ENCODE measurements around the gene TREML2.
"Not testable (repeated sequence)": the region's sequence is repeated elsewhere in the genome, so short reads cannot be mapped to it uniquely, and the experiment has no call there.

TREML2 gene, protein sequence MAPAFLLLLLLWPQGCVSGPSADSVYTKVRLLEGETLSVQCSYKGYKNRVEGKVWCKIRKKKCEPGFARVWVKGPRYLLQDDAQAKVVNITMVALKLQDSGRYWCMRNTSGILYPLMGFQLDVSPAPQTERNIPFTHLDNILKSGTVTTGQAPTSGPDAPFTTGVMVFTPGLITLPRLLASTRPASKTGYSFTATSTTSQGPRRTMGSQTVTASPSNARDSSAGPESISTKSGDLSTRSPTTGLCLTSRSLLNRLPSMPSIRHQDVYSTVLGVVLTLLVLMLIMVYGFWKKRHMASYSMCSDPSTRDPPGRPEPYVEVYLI

DNA sequence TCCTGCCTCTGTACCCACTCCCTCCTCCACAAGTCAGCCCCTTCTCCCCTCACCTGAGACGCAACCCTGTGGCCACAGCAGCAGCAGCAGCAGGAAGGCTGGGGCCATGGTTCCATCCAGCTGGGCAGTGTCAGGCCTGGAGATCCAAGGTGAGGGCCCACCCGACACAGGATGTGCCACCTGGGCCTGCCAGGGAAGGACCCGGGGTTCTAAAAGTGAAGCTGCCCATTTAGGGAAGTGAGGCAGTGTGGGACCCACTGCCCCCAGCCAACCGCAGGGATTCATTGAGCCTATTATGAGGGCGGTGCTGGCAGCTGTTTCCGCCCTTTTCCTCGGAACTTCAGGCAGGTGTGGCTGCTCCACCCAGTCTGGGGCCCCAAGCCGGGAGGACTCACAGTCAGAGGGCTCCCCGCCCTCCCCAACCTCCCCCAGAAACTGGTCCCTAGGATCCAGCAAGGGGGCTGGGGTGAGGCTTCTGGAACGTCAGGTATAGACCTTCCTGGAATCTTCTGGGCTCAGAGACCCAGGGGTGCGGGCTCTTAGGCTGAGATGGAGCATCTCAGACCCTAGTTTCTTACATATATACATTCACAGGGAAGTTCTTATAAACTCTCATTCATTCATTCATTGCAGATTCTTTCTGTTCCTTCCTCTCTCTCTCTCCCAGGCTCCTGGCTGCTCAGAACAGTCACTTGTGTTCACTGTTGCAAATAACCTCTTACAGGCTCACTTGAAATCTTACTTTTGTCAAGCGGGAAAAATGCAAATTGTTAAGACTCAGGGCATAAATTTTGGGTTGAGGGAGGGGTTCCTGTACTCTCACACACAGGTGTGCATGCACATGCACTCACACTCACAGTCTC, at the start of gene TREML2:
TREML2 (minus strand) TSS at position 249 of the 863 bp plus-strand sequence; CDS start at position 108, 141 bp downstream.
- FAIRE-seq (no peak), DNase-seq (ENCODE audit: insufficient read length, low spot score) (no peak)
- TF ChIP-seq POLR2A (IDR thresholded peaks at IDR 0.05; ENCODE audit: low read depth, low read length) = no peak

DNA sequence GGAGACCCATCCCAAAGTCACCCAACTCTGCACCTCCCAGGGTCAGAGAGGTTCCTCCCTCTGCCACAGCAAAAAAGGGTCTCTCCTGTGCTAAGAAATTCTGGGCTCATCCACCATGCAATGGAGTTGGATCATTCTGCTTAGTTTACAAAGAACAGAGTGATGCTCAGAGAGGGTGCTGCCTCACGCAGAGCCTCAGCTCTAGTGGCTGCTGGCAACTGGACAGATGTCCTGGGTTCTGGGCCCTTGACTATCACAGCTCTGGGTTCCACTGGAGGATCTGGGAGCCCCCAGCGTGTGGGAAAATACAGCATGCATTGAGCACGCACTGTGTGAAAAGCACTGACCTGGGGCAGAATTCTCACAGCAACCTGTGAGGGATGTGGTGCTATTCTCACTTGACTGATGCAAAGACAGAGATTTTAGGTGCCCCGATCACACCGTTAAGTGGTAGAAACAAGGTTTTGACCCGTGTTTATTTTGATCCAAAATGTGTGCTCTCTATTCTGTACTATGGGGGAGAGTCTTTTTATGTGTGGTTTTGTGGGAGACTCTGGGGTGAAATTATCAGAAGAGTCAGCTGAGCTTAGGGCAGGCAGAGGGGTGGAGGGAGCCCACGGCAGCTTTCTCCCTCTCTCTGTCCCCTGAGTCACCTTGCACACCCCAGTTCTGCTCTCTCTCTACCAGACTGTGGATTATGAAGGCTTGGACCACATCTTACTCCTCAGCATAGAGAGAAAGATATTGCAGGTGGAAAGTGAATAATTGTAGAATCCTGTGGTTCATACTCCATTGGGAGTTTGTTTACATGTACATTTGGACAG, 47.1 kb upstream of the TREML2 start:
- no peak for TF ChIP-seq POLR2A (IDR thresholded peaks at IDR 0.05; ENCODE audit: low read depth, low read length)
- FAIRE-seq = no peak
- no peak for DNase-seq (ENCODE audit: insufficient read length, low spot score)

DNA sequence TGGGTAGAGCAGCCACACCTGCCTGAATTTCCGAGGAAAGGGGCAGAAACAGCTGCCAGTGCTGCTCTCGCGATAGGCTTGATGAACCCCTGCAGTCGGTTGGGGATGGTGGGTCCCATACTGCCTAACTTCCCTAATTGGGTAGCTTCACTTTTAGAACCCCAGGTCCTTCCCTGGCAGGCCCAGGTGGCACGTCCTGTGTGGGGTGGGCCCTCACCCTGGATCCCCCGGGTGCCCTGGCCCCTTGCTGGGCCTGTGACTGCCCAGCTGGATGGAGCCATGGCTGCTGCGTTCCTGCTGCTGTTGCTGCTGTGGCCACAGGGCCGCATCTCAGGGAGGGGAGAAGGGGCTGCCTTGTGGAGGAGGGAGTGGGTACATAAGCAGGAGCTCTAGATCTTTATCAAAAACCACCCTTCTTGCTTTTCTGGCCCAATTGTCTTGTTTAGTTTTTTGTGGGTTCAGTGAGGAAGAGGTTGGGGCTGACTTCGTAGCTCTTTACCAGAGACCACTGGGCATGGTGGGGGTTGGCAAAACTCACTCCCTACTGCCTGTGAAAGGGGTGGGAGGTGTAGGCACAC, 46.4 kb upstream of the TREML2 start:
- no peak for TF ChIP-seq POLR2A (IDR thresholded peaks at IDR 0.05; ENCODE audit: low read depth, low read length)
- FAIRE-seq (no peak), DNase-seq (ENCODE audit: insufficient read length, low spot score) (no peak)

DNA sequence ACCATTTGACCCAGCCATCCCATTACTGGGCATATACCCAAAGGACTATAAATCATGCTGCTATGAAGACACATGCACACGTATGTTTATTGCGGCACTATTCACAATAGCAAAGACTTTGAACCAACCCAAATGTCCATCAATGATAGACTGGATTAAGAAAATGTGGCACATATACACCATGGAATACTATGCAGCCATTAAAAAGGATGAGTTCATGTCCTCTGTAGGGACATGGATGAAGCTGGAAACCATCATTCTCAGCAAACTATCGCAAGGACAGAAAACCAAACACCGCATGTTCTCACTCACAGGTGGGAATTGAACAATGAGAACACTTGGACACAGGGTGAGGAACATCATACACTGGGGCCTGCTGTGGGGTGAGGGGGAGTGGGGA, 45.6 kb upstream of the TREML2 start:
- not testable (repeated sequence) for DNase-seq (ENCODE audit: insufficient read length, low spot score); FAIRE-seq

DNA sequence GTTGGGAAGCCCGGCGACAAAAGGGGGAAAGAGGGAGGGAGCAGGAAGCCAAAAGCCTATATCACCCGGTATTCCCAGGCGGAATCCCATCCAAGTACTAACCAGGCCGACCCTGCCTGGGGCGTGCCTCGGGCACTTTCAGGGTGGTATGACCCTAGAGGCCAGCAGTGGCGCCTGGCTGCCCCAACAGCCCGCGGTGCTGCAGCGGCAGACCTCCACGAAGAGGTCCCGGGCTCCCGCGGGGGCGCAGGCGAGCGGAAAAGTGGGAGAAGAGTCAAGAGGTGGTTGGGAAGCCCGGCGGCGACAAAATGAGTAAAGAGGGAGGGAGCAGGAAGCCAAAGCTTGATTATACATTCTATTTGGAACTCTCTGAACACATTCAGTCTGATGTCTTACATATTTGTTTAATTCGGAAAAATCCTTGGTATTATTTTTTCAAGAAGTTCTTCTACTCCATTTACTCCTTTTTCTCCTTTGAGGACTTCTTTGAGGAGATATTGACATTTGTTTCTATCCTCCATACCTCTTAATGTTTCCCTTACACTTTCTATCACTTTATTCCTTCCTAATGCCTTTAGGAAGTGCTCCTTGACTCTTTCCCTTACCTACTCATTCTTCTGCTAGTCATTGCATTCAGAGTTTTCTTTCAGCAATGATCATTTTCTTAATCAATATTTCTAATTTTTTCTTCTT, 38.7 kb upstream of the TREML2 start:
- DNase-seq (ENCODE audit: insufficient read length, low spot score) = no peak
- no peak for TF ChIP-seq POLR2A (IDR thresholded peaks at IDR 0.05; ENCODE audit: low read depth, low read length)
- FAIRE-seq = no peak

DNA sequence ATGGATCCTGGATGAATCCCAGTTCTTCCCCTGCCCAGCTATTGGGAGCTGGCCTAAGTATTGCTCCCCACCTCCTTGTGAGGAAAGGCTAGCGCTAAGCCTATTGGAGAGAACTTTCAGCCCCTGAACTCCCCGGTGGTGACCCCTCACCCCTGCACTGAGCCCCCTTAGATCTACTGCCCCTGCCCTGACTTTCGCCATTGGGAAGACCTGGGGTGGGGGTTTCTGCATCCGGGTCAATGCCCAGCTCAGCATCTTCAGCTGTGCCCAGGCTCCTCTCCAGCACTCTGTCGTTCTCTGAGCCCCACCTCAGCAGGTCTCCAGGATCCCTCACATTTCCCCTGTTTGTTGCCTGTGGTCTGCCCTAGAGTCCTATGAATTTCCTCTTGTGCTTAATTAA, 36.2 kb upstream of the TREML2 start:
- DNase-seq (ENCODE audit: insufficient read length, low spot score) = no peak

DNA sequence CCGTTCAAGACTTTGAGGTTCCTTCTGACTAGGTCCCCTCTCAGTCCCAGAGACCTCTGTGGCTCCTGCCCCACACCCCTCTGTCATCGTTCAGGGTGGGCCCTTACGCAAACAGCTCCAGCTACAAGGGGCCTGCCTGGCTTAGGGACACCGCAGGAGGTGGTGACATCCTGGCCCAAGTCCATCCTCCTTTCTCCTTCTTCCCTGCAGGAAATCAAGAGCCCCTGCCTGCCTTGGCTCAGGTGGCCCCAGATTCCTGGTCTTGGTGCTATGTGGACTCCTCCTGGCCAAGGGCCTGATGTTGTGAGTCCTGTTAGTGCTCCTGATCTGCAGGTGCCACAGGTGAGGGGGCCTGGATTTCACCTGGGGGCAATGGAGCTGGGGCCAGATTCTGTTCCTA, 35.3 kb upstream of the TREML2 start:
- FAIRE-seq = no peak

More for the DNA sequence above, 36.2 kb upstream of the TREML2 start:
- no peak for TF ChIP-seq POLR2A (IDR thresholded peaks at IDR 0.05; ENCODE audit: low read depth, low read length)
- no peak for FAIRE-seq

DNA sequence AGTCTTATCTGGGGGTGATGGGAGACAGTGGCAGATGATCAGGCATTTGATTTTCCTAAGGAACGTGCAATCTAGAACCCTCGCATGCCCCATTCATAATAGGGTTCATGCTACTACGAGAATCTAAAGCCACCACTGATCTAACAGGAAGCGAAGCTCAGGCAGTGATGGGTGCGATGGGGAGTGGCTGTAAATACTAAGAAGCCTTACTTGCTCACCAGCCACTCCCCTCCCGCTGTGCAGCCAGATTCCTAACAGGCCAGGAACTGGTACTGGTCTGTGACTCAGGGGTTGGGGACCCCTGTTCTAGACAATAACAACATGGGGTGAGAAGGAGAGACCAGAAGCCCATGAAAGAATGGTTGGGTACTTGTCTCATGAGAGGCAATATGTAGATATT, 31.7 kb upstream of the TREML2 start:
- DNase-seq (ENCODE audit: insufficient read length, low spot score) (no peak), FAIRE-seq (no peak)
- TF ChIP-seq POLR2A (IDR thresholded peaks at IDR 0.05; ENCODE audit: low read depth, low read length) = no peak

More for the DNA sequence above, 35.3 kb upstream of the TREML2 start:
- no peak for DNase-seq (ENCODE audit: insufficient read length, low spot score)
- no peak for TF ChIP-seq POLR2A (IDR thresholded peaks at IDR 0.05; ENCODE audit: low read depth, low read length)

DNA sequence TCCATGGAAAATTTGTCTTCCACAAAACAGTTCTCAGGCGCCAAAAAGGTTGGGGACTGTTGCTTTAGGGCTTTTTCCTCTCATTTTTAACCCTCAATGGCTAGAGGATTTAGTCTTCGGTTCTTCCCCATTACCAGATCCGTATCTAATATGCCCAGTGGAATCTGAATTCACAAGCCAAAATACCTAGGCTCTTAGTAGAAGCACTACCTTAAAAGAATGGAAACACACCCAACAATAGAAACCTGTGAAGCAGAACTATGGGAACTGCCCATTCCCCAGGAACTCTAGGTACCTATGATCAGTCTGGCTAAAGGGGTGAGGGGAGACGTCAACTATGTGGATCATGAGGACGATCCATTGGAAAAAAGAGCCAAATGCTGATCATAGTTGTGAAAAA, 30.3 kb upstream of the TREML2 start:
- no peak for TF ChIP-seq POLR2A (IDR thresholded peaks at IDR 0.05; ENCODE audit: low read depth, low read length)
- no peak for DNase-seq (ENCODE audit: insufficient read length, low spot score)
- FAIRE-seq = no peak

DNA sequence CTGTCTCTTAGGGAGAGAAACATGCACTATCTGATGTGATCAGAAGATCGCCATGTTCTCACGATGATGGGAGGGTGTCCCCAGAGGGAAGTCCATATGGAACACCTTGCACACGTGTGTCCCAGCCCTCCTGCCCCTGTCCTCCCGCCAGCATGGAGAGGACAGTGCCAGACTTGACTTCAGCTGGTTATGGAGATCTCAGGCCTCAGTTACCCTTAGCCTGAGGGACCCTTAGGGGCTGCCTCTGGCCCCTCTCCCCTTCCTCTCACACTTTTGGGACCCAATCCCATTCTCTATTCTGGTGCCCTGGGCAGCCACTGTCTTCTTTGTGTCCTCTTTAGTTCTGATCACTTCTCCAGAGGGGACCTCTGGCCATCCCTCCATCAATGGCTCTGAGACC, 28.8 kb upstream of the TREML2 start:
- DNase-seq (ENCODE audit: insufficient read length, low spot score) (no peak), FAIRE-seq (no peak)
- TF ChIP-seq POLR2A (IDR thresholded peaks at IDR 0.05; ENCODE audit: low read depth, low read length) = no peak

DNA sequence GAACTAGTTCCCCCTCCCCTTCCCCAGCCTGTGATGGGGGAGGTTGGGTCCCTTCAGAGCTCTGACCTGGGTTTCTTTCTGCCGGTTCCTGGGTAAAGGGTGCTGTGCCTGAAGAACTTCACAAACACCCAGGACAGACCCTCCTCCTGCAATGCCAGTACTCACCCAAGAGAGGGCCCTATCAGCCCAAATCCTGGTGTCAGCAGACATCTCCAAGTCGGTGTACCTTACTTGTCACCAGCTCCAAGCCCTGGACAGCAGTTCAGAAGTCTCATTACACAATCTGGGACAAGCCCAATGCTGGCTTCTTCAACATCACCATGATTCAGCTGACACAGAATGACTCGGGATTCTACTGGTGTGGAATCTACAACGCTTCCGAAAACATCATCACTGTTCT, 27.7 kb upstream of the TREML2 start:
- FAIRE-seq = no peak
- TF ChIP-seq POLR2A (IDR thresholded peaks at IDR 0.05; ENCODE audit: low read depth, low read length) = no peak
- DNase-seq (ENCODE audit: insufficient read length, low spot score) = no peak

DNA sequence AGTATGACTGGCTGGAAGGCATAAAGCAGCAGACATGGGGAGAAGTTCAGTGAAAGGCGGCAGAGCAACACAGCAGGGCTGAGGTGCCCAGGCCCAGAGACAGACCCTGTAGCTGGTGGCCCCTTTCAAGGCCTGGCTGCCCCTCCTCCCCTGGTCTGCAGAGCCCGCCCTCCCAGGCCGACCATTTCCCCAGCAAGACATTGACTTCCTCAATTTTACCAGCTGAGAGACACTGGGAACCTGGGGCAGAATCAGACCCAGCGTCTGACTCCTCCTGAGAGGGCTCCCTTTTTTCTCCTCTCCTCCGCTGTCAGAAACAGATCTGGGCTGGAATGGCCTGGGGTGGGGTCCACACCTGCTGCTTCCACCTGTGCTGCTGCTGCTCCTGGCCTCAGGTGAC, 27.1 kb upstream of the TREML2 start, which contains the start of gene TREML4:
TREML4 (plus strand) TSS at position 254 of the 400 bp plus-strand sequence; CDS start at position 333, 79 bp downstream.
- FAIRE-seq (no peak), DNase-seq (ENCODE audit: insufficient read length, low spot score) (no peak)
- TF ChIP-seq POLR2A (IDR thresholded peaks at IDR 0.05; ENCODE audit: low read depth, low read length) = no peak

DNA sequence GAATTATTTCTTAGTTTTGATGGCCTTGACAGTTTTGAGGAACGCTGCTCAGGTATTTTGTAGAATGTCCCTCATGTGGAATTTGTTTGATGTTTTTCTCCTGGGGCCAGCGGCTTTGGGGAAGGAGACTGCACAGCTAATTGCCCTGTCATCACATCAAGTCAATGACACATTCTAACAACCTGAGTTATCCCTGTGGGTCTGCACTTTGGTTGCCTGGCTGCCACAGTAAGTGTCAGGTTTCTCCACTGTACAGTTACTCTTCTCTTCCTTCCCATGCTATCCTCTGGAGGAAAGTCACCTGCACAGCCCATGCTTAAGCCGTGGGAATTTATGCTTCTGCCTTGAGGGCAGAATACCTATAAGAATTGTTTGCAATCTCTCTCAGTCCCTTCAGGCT, 25.8 kb upstream of the TREML2 start:
- TF ChIP-seq POLR2A (IDR thresholded peaks at IDR 0.05; ENCODE audit: low read depth, low read length) = no peak
- DNase-seq (ENCODE audit: insufficient read length, low spot score) = no peak
- no peak for FAIRE-seq
